Activated T-cell treated with anti-CD3 and anti-CD28 coated beads, Interleukin-2, amount 50 U/mL, for 4 hours (primary cell): ENCODE data around the gene PNLIPRP1. TPM values are rescaled to one million over a fixed set of nuclear protein-coding genes. Genes with fewer than 3 reads are reported as not detected.

ENCODE experiments used
- ATAC-seq, 2 donors: fragments of 200-7000 bp; cut with Tn5 transposase; one replicate each; pipeline ENCODE4 v1.10.0; 2021
- DNase-seq: peaks from one replicate; pipeline ENCODE4 v3.0.0-alpha.2; 2020
- H3K27me3 Mint-ChIP-seq: one replicate; pipeline ENCODE4 v1.8.0; 2021; ENCODE audit warnings: low read depth, mixed read lengths
- H3K36me3 Mint-ChIP-seq: one replicate; pipeline ENCODE4 v1.8.0; 2022; ENCODE audit warnings: mixed read lengths; ENCODE audit not compliant: insufficient read depth
- H3K4me1 Mint-ChIP-seq: one replicate; pipeline ENCODE4 v1.8.0; 2021; ENCODE audit warnings: low read depth, mixed read lengths
- H3K4me3 Mint-ChIP-seq: one replicate; pipeline ENCODE4 v1.8.0; 2021; ENCODE audit warnings: mild to moderate bottlenecking, moderate library complexity, mixed read lengths
- H3K9me3 Mint-ChIP-seq: one replicate; pipeline ENCODE4 v1.8.0; 2021; ENCODE audit warnings: mixed read lengths
- total RNA-seq, 3 donors: library from RNA; stranded (reverse); gene quantifications; one replicate each; pipeline ENCODE4 v1.2.1, GENCODE V29; 2021

PNLIPRP1 gene
- total RNA-seq, 3 donors from 2014 or later = 0.57 to 1.0 (median 0.90) TPM

GRCh38 chr10:116588995-116589394 is 1.8 kb upstream of the PNLIPRP1 start:
- DNase-seq (no peak), ATAC-seq (no peak)
- Mint-ChIP-seq H3K27me3 (peaks cover 2% of the 10 kb centered on the region), H3K9me3 (peaks cover 6% of the 10 kb centered on the region), H3K4me3 (no peak overlapping the region), H3K4me1 (no peaks in the 10 kb centered on the region), H3K36me3 (no peaks in the 10 kb centered on the region)

GRCh38 chr10:116589926-116590325 is 833 bp upstream of the PNLIPRP1 start:
- Mint-ChIP-seq H3K9me3 (peaks cover 6% of the 10 kb centered on the region), H3K4me1 (no peaks in the 10 kb centered on the region), H3K4me3 (no peak overlapping the region), H3K36me3 (no peaks in the 10 kb centered on the region), H3K27me3 (peaks cover 2% of the 10 kb centered on the region)
- no peak for ATAC-seq
- no peak for DNase-seq

- Mint-ChIP-seq H3K27me3 (no peaks in the 10 kb centered on the region), H3K4me1 (no peaks in the 10 kb centered on the region), H3K9me3 (no peaks in the 10 kb centered on the region), H3K36me3 (no peaks in the 10 kb centered on the region), H3K4me3 (no peak overlapping the region)
- ATAC-seq (no peak), DNase-seq (no peak)
Measured at GRCh38 chr10:116593139-116593740, 2.5 kb downstream of the PNLIPRP1 start.

GRCh38 chr10:116594525-116595035 is 3.8 kb downstream of the PNLIPRP1 start:
- no peaks in the 10 kb centered on the region for H3K36me3 Mint-ChIP-seq
- DNase-seq (no peak), ATAC-seq (no peak)
- no peaks in the 10 kb centered on the region for H3K4me1 Mint-ChIP-seq
- H3K9me3 Mint-ChIP-seq = no peaks in the 10 kb centered on the region
- no peak overlapping the region for H3K4me3 Mint-ChIP-seq
- H3K27me3 Mint-ChIP-seq = no peaks in the 10 kb centered on the region

GRCh38 chr10:116596062-116596461 is 5.3 kb downstream of the PNLIPRP1 start:
- H3K27me3 Mint-ChIP-seq = no peaks in the 10 kb centered on the region
- no peak for ATAC-seq
- H3K36me3 Mint-ChIP-seq = no peaks in the 10 kb centered on the region
- H3K4me1 Mint-ChIP-seq = no peaks in the 10 kb centered on the region
- DNase-seq = no peak
- H3K4me3 Mint-ChIP-seq = no peak overlapping the region
- no peaks in the 10 kb centered on the region for H3K9me3 Mint-ChIP-seq

GRCh38 chr10:116597543-116597942 is 6.8 kb downstream of the PNLIPRP1 start:
- DNase-seq = no peak
- no peaks in the 10 kb centered on the region for H3K27me3 Mint-ChIP-seq
- H3K9me3 Mint-ChIP-seq = no peaks in the 10 kb centered on the region
- no peaks in the 10 kb centered on the region for H3K4me1 Mint-ChIP-seq
- H3K36me3 Mint-ChIP-seq = no peaks in the 10 kb centered on the region
- ATAC-seq = no peak
- H3K4me3 Mint-ChIP-seq = no peak overlapping the region

GRCh38 chr10:116598329-116598728 is 7.6 kb downstream of the PNLIPRP1 start:
- H3K4me1 Mint-ChIP-seq = no peaks in the 10 kb centered on the region
- H3K36me3 Mint-ChIP-seq = no peaks in the 10 kb centered on the region
- H3K4me3 Mint-ChIP-seq = no peak overlapping the region
- no peaks in the 10 kb centered on the region for H3K9me3 Mint-ChIP-seq
- H3K27me3 Mint-ChIP-seq = no peaks in the 10 kb centered on the region
- DNase-seq (no peak), ATAC-seq (no peak)

GRCh38 chr10:116599991-116600390 is 9.2 kb downstream of the PNLIPRP1 start:
- Mint-ChIP-seq H3K36me3 (no peaks in the 10 kb centered on the region), H3K4me3 (no peak overlapping the region), H3K4me1 (no peaks in the 10 kb centered on the region), H3K9me3 (no peaks in the 10 kb centered on the region), H3K27me3 (no peaks in the 10 kb centered on the region)
- ATAC-seq (no peak), DNase-seq (no peak)

- no peak for ATAC-seq
- H3K27me3 Mint-ChIP-seq = peaks cover 4% of the 10 kb centered on the region
Measured at GRCh38 chr10:116602648-116603400, 12.1 kb downstream of the PNLIPRP1 start.

GRCh38 chr10:116606061-116606483 is 15.3 kb downstream of the PNLIPRP1 start:
- ATAC-seq (no peak), DNase-seq (no peak)
- Mint-ChIP-seq H3K4me3 (no peak overlapping the region), H3K4me1 (no peaks in the 10 kb centered on the region), H3K36me3 (no peaks in the 10 kb centered on the region), H3K9me3 (no peaks in the 10 kb centered on the region), H3K27me3 (peaks cover 22% of the 10 kb centered on the region)

More at GRCh38 chr10:116602648-116603400, 12.1 kb downstream of the PNLIPRP1 start:
- no peak for DNase-seq
- H3K9me3 Mint-ChIP-seq = no peaks in the 10 kb centered on the region
- no peaks in the 10 kb centered on the region for H3K36me3 Mint-ChIP-seq
- H3K4me1 Mint-ChIP-seq = no peaks in the 10 kb centered on the region
- no peak overlapping the region for H3K4me3 Mint-ChIP-seq

- DNase-seq (no peak), ATAC-seq (no peak)
- Mint-ChIP-seq H3K9me3 (no peaks in the 10 kb centered on the region), H3K36me3 (no peaks in the 10 kb centered on the region), H3K4me1 (no peaks in the 10 kb centered on the region), H3K27me3 (peaks cover 22% of the 10 kb centered on the region), H3K4me3 (no peak overlapping the region)
Measured at GRCh38 chr10:116607336-116607735, 16.6 kb downstream of the PNLIPRP1 start.

GRCh38 chr10:116608686-116609594 is 18.2 kb downstream of the PNLIPRP1 start:
- Mint-ChIP-seq H3K9me3 (no peaks in the 10 kb centered on the region), H3K36me3 (no peaks in the 10 kb centered on the region), H3K4me3 (no peak overlapping the region), H3K27me3 (peaks cover 22% of the 10 kb centered on the region), H3K4me1 (no peaks in the 10 kb centered on the region)
- DNase-seq = no peak
- ATAC-seq = no peak

GRCh38 chr10:116610443-116611152 is 19.8 kb downstream of the PNLIPRP1 start:
- Mint-ChIP-seq H3K27me3 (peaks cover 22% of the 10 kb centered on the region), H3K4me3 (no peak overlapping the region), H3K36me3 (no peaks in the 10 kb centered on the region), H3K9me3 (no peaks in the 10 kb centered on the region), H3K4me1 (no peaks in the 10 kb centered on the region)
- ATAC-seq = no peak
- DNase-seq = no peak

GRCh38 chr10:116611153-116611545 is 20.4 kb downstream of the PNLIPRP1 start:
- Mint-ChIP-seq H3K36me3 (no peaks in the 10 kb centered on the region), H3K4me3 (no peak overlapping the region), H3K27me3 (peaks cover 22% of the 10 kb centered on the region), H3K9me3 (no peaks in the 10 kb centered on the region), H3K4me1 (no peaks in the 10 kb centered on the region)
- DNase-seq (no peak), ATAC-seq (no peak)
